D721Med (cell line): ENCODE measurements around the gene SNAPC4.

Experiments
- DNase-seq: peaks from one replicate; pipeline ENCODE4 v3.0.0; 2011; ENCODE audit warnings: low spot score; ENCODE audit not compliant: insufficient read length
- FAIRE-seq: peaks from 2 replicates; lab custom pipeline; 2011; peaks lifted over from hg19 to GRCh38; lab: Jason Lieb, UNC
- CTCF ChIP-seq: IDR thresholded peaks from 2 replicates; pipeline ENCODE4 v1.5.1; 2012; ENCODE audit warnings: mild to moderate bottlenecking, control low read depth; ENCODE audit not compliant: insufficient read depth; ENCODE audit errors: missing control alignments

SNAPC4 gene

DNA sequence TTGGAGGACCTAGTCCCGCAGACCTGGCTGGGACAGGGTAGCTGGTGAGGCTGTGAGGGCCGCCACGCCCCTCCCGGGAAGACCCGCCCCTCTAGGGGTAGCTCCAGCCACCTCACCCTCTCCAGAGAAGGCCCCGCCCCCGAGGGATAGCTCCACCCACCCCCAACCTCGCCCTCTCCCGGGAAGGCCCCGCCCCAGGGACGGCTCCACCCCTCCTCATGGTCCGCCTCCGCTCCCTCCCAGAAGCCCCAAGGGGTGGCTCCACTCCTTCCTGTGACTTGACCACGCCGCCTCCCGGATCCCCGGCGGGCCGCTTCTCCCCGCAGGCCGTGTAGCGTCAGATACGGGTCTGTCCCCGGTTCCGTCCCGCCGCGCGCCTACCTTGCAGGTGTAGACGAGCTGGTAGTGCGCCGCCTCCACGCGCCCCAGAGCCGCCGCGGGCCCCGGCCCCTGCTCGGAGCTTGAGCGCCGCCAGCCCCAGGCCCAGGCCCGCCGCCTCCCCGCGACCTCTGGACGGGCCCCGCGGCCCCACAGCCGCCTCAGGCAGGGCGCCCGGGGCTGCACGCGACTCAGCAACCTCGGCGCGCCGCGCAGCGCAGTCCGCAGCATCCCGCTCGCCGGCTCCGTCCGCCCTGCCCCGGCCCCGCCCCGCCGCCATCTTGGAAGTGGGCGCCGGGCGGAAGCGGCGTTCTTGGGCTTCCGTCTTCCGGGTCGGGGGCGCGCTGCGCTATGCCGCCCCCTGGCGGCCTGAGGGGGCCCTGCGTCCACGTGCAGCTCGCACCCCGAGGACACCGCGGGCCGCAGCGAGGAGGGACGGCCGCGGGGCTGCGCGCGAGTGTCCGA lies 36.6 kb downstream of the SNAPC4 start, which contains the start of gene DNLZ:
TSS of gene DNLZ (minus strand) at position 639 of the 843 bp plus-strand sequence. CDS start at position 609, 30 bp downstream.
- DNase-seq (peak; percentile 97), FAIRE-seq (no peak)
- peak; percentile 78 for TF ChIP-seq CTCF

DNA sequence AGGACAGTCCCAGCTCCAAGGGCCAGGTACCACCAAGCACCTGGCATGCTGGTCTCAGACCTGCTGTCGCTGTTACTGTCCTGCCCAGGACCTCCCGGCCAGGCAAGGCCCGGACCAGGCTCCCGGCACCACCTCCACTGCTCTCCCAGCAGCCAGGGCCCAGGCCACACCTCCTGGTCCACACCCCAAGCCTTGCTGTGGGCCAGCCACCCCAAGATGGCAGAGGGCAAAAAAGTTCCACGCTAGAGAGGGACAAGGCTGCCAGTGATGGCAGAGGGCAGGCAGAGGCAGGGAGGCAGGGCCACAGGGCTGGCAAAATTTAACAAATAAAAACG lies 37.6 kb downstream of the SNAPC4 start:
- no peak for FAIRE-seq
- TF ChIP-seq CTCF, result no peak
- DNase-seq, result no peak

- FAIRE-seq, result no peak
- TF ChIP-seq CTCF, result no peak
- no peak for DNase-seq
Measured at GRCh38 chr9:136361754-136362449, 38.1 kb downstream of the SNAPC4 start.

DNA sequence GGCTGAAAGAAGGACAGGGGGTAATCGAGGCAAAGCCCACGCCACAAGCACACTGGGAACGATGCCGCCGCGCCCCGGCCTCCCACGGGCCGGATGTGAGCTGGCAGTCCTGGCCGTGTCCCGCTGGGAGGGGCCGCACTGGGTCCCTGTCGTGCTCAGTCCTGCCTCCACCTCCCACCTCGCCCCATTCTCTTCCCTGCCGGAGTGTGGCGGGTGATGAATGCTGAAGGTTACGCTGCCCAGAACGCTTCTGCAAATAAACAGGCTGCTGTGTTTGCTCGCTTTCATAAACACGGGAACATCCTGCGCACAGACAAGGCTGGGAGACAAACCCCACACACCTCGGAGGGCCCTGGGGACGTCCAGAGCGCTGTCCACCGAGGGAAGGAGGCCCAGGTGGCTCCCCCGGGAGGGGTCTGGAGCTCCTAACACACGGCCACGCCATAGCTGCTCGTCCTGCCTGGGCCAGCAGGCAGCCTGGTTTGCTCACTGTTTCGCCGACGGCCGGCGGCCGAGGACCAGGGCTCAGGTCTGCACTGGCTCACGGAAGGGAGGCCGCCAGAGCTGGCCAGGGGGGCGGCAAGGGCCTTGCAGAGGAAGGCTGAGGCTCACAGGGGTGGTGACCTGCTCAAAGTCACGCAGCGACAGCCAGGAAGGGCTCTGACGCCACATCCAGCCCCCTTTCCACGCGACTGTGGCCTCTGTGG lies 38.8 kb downstream of the SNAPC4 start:
- DNase-seq (no peak), FAIRE-seq (no peak)
- no peak for TF ChIP-seq CTCF

- DNase-seq (no peak), FAIRE-seq (no peak)
- no peak for TF ChIP-seq CTCF
Measured at GRCh38 chr9:136359774-136360718, 39.9 kb downstream of the SNAPC4 start.

GRCh38 chr9:136358888-136359287 lies 41.1 kb downstream of the SNAPC4 start:
- no peak for DNase-seq
- TF ChIP-seq CTCF, result no peak
- FAIRE-seq, result no peak
